SU-DHL-6 (cell line): ENCODE measurements around the gene CCDC82.

Source experiments
- CTCF ChIP-seq: fragments of 200-600 bp; sonication (generic); IDR thresholded peaks from one replicate; pipeline ENCODE4 v1.5.1; 2017; ENCODE audit warnings: antibody characterized with exemption, mild to moderate bottlenecking, low read length, moderate library complexity; ENCODE audit not compliant: insufficient read depth, poor library complexity, severe bottlenecking
- EZH2phosphoT487 ChIP-seq: fragments of 200-600 bp; sonication (generic), shearing (Covaris generic); conservative IDR thresholded peaks from 2 replicates; pipeline ENCODE4 v1.6.1; 2018; ENCODE audit warnings: mild to moderate bottlenecking, antibody characterized with exemption, low read length, moderate library complexity, mixed read lengths

GRCh38 chr11:96319898-96320656 is 69.6 kb downstream of the CCDC82 start:
- no peak for TF ChIP-seq CTCF
- no peak for TF ChIP-seq EZH2phosphoT487
